ENCODE measurements around the gene NEAT1.

NEAT1 gene

GRCh38 chr11:65393513-65394079, 29.0 kb upstream of the NEAT1 start:
- Histone ChIP-seq H3K27me3 (ENCODE audit: low read depth, low read length) (no peaks in the 10 kb centered on the region), H3K9me3 (ENCODE audit: insufficient read depth, low read length) (no peaks in the 10 kb centered on the region), H3K9ac (ENCODE audit: low read length) (no peak overlapping the region), H3K4me1 (ENCODE audit: low read length) (peaks cover 15% of the 10 kb centered on the region), H3K36me3 (replicated peaks; ENCODE audit: low read depth, low read length) (peaks cover 30% of the 10 kb centered on the region), H3K79me2 (ENCODE audit: low read length) (no peaks in the 10 kb centered on the region), H3K27ac (ENCODE audit: low read length) (no peak overlapping the region), H2AFZ (ENCODE audit: low read depth, low read length) (no peak overlapping the region), H3K4me2 (ENCODE audit: low read length) (no peak overlapping the region), H4K20me1 (ENCODE audit: insufficient read depth, low read length) (peaks cover 8% of the 10 kb centered on the region; the same call in 1 of the 2 replicates), H3K4me3 (ENCODE audit: low read length) (no peak overlapping the region)
- TF ChIP-seq CTCF (IDR thresholded peaks at IDR 0.05; ENCODE audit: low read depth, low read length), result no peak
- TF ChIP-seq EZH2phosphoT487 (IDR thresholded peaks at IDR 0.05; ENCODE audit: low read depth), result no peak

- Histone ChIP-seq H3K79me2 (ENCODE audit: low read length) (no peaks in the 10 kb centered on the region), H3K9me3 (ENCODE audit: insufficient read depth, low read length) (no peaks in the 10 kb centered on the region)
These were observed 28.5 kb upstream of the NEAT1 start for GRCh38 chr11:65394125-65394536.

GRCh38 chr11:65395961-65396530, 26.6 kb upstream of the NEAT1 start:
- Histone ChIP-seq H3K27me3 (ENCODE audit: low read depth, low read length) (no peaks in the 10 kb centered on the region), H4K20me1 (ENCODE audit: insufficient read depth, low read length) (peaks cover 8% of the 10 kb centered on the region; the same call in 1 of the 2 replicates), H3K79me2 (ENCODE audit: low read length) (no peaks in the 10 kb centered on the region), H3K9me3 (ENCODE audit: insufficient read depth, low read length) (no peaks in the 10 kb centered on the region), H3K36me3 (replicated peaks; ENCODE audit: low read depth, low read length) (peaks cover 39% of the 10 kb centered on the region), H3K4me1 (ENCODE audit: low read length) (peaks cover 9% of the 10 kb centered on the region), H2AFZ (ENCODE audit: low read depth, low read length) (no peak overlapping the region), H3K27ac (ENCODE audit: low read length) (no peak overlapping the region), H3K4me2 (ENCODE audit: low read length) (no peak overlapping the region), H3K9ac (ENCODE audit: low read length) (no peak overlapping the region), H3K4me3 (ENCODE audit: low read length) (no peak overlapping the region)
- TF ChIP-seq CTCF (IDR thresholded peaks at IDR 0.05; ENCODE audit: low read depth, low read length), result no peak
- TF ChIP-seq EZH2phosphoT487 (IDR thresholded peaks at IDR 0.05; ENCODE audit: low read depth), result no peak

More at GRCh38 chr11:65394125-65394536, 28.5 kb upstream of the NEAT1 start:
- peaks cover 15% of the 10 kb centered on the region for H3K4me1 ChIP-seq (ENCODE audit: low read length)
- H3K27me3 ChIP-seq (ENCODE audit: low read depth, low read length), result no peaks in the 10 kb centered on the region
- no peak overlapping the region for H3K27ac ChIP-seq (ENCODE audit: low read length)
- no peak overlapping the region for H3K4me3 ChIP-seq (ENCODE audit: low read length)
- no peak overlapping the region for H2AFZ ChIP-seq (ENCODE audit: low read depth, low read length)
- no peak for TF ChIP-seq CTCF (IDR thresholded peaks at IDR 0.05; ENCODE audit: low read depth, low read length)
- no peak overlapping the region for H3K4me2 ChIP-seq (ENCODE audit: low read length)
- H4K20me1 ChIP-seq (ENCODE audit: insufficient read depth, low read length), result peaks cover 8% of the 10 kb centered on the region; the same call in 1 of the 2 replicates
- H3K36me3 ChIP-seq (replicated peaks; ENCODE audit: low read depth, low read length), result peaks cover 30% of the 10 kb centered on the region
- H3K9ac ChIP-seq (ENCODE audit: low read length), result no peak overlapping the region

- H3K4me2 ChIP-seq (ENCODE audit: low read length), result no peak overlapping the region
- H3K36me3 ChIP-seq (replicated peaks; ENCODE audit: low read depth, low read length), result peaks cover 36% of the 10 kb centered on the region
- no peaks in the 10 kb centered on the region for H3K4me1 ChIP-seq (ENCODE audit: low read length)
- H4K20me1 ChIP-seq (ENCODE audit: insufficient read depth, low read length), result peaks cover 8% of the 10 kb centered on the region; the same call in 1 of the 2 replicates
- TF ChIP-seq EZH2phosphoT487 (IDR thresholded peaks at IDR 0.05; ENCODE audit: low read depth), result no peak
- TF ChIP-seq CTCF (IDR thresholded peaks at IDR 0.05; ENCODE audit: low read depth, low read length), result no peak
- H2AFZ ChIP-seq (ENCODE audit: low read depth, low read length), result no peak overlapping the region
- H3K79me2 ChIP-seq (ENCODE audit: low read length), result no peaks in the 10 kb centered on the region
- no peaks in the 10 kb centered on the region for H3K27me3 ChIP-seq (ENCODE audit: low read depth, low read length)
- H3K27ac ChIP-seq (ENCODE audit: low read length), result no peak overlapping the region
- no peaks in the 10 kb centered on the region for H3K9me3 ChIP-seq (ENCODE audit: insufficient read depth, low read length)
- no peak overlapping the region for H3K4me3 ChIP-seq (ENCODE audit: low read length)
- H3K9ac ChIP-seq (ENCODE audit: low read length), result no peak overlapping the region
These were observed 25.5 kb upstream of the NEAT1 start for GRCh38 chr11:65396769-65397745.
